NCI-H1436 (cell line): ENCODE measurements around the gene JAML.
"Not testable (repeated sequence)": the region's sequence is repeated elsewhere in the genome, so short reads cannot be mapped to it uniquely, and the experiment has no call there.

Source experiments
- DNase-seq: peaks from one replicate; lab custom pipeline; 2025; lab: John Stamatoyannopoulos, UW

The JAML gene

GRCh38 chr11:118194835-118195627 lies 29.8 kb downstream of the JAML start:
- no peak for DNase-seq

GRCh38 chr11:118193910-118194566 lies 30.8 kb downstream of the JAML start:
- DNase-seq = no peak

- not testable (repeated sequence) for DNase-seq
These were observed 32.0 kb downstream of the JAML start for GRCh38 chr11:118192817-118193216.

DNA sequence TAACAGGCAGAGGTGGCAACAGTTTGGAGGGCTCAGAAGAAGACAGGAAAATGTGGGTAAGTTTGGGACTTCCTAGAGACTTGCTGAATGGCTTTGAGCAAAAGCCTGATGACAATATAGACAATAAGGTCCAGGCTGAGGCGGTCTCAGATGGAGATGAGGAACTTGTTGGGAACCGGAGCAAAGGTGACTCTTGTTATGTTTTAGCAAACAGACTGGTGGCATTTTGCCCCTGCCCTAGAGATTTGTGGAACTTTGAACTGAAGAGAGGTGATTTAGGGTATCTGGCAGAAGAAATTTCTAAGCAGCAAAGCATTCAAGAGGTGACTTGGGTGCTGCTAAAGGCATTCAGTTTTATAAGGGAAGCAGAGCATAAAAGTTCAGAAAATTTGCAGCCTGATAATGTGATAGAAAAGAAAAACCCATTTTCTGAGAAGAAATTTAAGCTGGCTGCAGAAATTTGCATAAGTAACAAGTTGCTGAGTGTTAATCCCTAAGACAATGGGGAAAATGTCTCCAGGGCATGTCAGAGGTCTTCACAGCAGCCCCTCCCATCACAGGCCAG lies 33.8 kb downstream of the JAML start:
- DNase-seq = not testable (repeated sequence)

DNA sequence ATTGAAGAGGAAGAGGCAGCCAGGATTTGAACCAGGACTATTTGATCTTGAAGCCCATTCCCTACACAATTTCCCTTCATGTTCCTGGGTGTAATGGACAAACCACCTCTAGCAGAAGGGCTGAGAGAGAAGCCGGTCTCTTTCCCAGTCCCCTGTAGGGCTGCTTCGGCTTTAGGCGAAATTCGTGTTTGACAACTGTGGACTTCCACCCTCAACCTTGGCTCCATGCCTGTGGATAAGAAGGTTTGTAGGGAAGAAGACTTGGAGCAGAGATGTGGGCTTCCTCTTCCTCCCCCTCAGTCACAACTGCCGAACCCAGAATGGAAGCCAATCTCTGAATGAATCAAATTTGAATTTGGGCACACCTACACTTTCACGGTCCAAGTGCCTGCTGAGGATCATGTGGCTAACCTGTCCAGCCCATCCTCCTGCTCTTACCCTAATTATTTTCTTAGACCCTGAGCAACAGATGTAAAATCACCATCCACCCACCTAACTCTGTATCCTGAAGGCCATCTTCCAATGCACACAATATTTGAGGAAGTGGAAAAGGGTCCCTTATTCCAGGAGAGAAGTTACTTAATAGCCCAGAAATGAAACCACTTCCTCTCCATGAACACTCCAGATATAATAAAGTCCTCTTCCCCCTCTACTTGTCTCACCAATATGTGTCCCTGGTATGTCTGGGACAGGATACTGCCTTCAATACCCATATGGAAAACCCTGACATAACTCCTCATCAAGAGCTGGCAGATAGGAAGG lies 38.3 kb downstream of the JAML start:
- DNase-seq = no peak

- no peak for DNase-seq
These were observed 39.8 kb downstream of the JAML start for GRCh38 chr11:118184784-118185579.

GRCh38 chr11:118183691-118184090 lies 41.1 kb downstream of the JAML start:
- DNase-seq = not testable (repeated sequence)

DNA sequence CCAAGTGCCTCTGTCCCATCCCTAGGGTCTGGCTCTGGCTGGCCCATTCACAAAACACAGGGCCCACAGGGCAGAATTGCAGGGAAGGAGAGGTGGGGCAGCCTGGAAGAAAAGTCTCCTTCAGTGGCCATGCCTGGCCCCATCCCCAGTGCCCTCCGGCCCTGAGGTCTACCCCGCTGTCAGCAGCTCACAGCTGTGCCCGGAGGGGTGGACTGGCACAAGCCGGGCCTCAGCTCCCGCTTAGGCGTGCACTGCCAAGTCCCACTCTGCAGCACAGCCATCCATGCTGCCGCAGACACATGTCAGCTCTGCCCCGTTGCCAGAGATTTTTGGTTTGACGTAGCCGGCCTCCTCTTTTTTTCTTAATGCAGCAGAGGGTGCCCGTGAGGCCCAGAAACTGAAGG lies 44.5 kb downstream of the JAML start:
- DNase-seq = no peak

GRCh38 chr11:118176778-118177134 lies 48.1 kb downstream of the JAML start:
- DNase-seq = no peak

GRCh38 chr11:118175993-118176777 lies 48.6 kb downstream of the JAML start, which contains the start of gene SCN2B:
TSS of gene SCN2B (minus strand) at chr11:118176639. CDS start at chr11:118176431, 208 bp downstream.
- DNase-seq = no peak

GRCh38 chr11:118175031-118175992 lies 49.5 kb downstream of the JAML start:
- DNase-seq = no peak

DNA sequence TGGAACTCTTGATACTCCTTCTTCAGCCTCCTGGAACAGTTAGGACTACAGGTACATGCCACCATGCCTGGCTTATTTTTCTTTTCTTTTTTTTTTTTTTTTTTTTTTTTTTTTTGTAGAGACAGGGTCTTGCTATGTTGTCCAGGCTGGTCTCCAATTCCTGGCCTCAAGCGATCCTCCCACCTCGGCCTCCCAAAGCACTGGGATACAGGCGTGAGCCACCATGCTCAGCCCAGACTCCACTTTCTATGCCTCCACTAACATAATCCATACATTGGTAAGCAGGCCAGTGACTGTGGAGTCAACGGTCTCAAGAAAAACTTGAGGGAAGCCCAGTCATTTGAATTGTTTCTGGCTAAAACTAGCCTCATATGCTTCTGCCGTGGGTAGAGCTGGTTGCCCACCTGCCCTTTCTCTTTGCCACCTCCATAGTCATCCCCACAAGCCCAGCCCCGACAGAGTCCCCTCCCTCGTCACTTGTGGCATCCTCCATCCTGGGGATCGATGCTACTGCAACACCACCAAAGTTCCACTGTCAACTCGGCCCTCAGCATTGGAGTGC lies 50.7 kb downstream of the JAML start:
- no peak for DNase-seq

DNA sequence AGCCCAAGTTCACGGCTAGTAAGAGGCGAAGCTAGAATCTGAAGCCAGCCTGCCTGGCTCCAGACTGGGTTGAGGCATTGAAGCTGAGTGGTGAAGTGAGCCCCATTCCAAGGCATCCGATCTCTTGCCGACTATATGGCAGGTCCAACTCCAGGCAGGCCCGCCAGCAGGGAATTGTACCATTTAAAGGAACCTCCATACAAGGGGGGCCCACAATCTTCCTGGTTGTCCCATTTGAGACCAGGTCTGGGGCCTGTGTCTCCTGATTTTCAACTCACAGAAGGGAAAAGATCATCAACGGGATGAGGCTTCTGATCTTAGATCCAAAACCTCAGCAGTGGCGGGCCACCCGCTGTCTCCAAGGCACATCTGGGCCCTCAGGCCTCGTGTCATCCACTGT lies 52.5 kb downstream of the JAML start:
- no peak for DNase-seq

DNA sequence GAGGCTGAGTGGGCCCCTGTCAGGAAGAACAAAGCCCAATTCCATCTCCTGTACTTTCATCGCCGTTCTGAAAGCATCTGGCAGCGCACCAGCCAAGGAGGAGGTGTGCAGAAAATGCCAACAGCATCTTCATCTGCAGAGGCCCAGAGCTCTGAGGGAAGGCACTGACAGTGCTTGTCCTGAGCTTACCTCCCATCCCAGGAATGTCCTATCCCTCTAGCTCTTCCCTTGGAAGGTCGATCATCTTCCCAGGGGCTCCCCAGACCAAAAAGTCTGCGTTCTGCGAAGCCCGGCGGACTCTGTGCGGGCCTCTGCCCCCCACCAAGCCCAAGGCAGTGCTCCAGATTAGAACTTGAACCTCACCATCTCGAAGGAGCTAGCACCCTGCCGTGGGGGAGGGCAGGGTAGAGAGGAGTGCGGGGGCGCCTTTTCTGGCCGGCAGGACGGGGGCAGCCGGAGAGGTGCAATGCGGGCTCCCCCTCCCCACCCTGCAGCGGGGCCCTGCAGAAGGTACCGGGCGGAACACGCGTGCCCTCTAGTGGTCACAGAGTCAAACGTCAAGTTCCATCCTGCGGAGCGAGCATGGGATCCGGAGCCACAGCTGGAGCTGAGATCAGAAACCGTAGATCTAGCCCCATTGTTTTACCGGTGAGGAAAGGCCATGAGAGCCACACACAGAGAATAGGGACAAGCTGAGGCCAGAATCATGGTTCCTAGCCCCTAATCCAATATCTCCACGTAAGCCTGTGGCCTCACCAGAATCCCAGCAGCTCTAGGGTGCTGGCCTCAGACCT lies 53.3 kb downstream of the JAML start:
- peak; percentile 63 for DNase-seq

- DNase-seq = no peak
These were observed 53.9 kb downstream of the JAML start for GRCh38 chr11:118170882-118171268.

- DNase-seq = no peak
These were observed 54.6 kb downstream of the JAML start for GRCh38 chr11:118170231-118170630.

DNA sequence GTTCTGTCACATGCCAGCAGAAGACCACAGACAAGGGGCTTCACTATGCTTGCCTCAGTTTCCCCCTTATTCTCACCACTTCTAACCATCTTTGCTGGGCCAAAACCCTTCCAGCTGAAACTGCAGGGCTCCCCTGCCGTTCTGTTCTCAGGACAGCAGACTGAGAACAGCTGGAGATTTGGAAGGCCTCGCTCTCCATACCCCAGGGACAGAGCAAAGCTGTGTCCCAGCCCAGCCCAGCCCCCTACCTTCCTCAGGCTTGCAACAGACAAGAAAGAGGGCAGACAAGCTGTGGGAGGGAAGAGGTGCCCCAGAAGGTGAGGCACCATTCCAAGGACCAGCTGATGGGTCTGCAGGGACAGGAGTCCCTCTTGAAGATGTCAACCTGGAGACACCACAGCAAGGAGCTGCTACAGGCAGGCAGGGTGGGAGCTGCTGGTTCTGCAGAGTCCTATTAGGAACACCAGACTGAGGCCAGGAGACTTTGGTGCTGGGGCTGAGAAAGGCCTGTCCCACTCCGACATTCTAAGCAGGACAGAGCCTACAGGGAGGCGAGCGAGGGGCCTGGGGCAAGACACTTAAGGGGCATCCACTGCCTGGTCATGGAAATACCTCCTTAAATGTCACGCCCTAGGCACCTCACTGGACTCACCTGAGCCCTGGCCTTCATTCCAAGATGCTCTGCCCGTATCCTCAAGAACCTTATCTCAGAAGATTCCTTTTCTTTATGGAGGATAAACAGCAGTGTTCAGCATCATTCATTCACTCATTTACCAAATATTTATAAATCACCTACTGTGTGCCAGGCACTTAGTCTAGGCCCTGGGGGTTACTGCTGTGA lies 55.3 kb downstream of the JAML start:
- DNase-seq = no peak

GRCh38 chr11:118168751-118169150 lies 56.1 kb downstream of the JAML start:
- DNase-seq = no peak
